Measurements from ENCODE around the gene SLU7.

Gene SLU7

GRCh38 chr5:160418561-160419457 lies at the start of gene SLU7:
Gene SLU7 (minus strand): TSS chr5:160419081. CDS start chr5:160415294, 3,787 bp downstream.
- DNase-seq = peak; percentile 67

DNA sequence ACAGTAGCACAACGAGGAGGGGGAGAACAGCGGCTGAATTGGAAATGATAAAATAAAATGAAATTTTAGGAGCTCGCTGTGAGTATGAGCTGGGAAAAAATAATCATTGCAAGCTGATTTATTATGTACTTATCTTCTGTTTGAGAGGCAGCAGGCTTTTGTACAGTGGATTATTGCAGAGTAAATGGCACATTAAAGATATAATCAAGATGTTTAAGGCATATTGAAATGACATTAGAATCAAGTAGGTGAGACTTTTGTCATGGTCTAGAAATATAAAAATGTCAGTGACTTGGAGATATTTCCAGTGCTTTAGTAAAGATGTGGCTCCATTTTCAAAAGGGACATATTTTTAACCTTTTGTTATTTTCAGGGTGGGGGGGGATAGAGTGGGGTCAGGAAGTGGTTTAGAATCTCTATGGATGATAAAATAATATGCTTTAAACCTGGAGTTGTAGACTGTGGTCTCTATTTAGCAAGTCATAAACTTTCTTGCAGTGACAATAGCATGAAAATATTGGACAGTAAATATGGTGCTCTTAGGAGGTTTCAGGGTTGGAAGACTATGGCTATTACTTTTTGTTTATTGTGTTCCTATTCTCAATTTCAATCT lies 49.6 kb upstream of the SLU7 start:
- DNase-seq = no peak

GRCh38 chr5:160467555-160468362 lies 48.9 kb upstream of the SLU7 start:
- no peak for DNase-seq

DNA sequence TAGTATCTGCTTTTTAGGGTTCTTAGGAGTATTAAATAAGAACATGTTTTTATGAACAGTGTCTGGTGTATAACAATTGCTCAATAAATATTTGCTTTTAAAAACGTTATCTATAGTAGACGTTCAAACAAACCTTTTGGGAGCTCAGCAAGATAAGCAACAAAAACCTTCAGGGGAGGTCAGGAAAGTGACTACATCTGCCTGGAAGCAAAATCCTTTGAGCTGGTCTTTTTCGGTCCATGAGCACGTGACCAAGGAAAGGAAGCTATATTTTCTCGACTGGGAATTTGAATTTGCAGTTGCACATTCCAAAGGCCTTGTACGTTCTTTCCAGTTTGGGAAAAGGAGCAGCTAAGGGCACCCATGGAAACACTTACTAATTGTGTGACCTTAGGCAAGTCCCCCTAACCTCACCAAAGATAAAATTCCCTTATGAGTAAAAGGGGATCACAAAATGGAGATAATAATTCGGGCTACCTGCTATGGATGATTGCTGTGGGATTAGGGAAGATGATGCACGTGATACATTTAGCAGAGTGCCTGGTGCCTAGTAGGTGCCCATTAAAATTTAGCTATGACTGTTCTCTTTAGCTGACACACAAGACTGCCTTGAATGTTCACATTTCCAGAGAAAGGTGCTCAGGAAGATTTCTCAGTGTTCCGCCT lies 48.1 kb upstream of the SLU7 start:
- DNase-seq = no peak

GRCh38 chr5:160466116-160466515 lies 47.2 kb upstream of the SLU7 start:
- no peak for DNase-seq

GRCh38 chr5:160464466-160464797 lies 45.6 kb upstream of the SLU7 start:
- DNase-seq = no peak

- no peak for DNase-seq
These were observed 45.0 kb upstream of the SLU7 start for GRCh38 chr5:160463740-160464465.

GRCh38 chr5:160463227-160463626 lies 44.3 kb upstream of the SLU7 start:
- DNase-seq = no peak

GRCh38 chr5:160462167-160462566 lies 43.3 kb upstream of the SLU7 start:
- DNase-seq = no peak

GRCh38 chr5:160461378-160461777 lies 42.5 kb upstream of the SLU7 start:
- DNase-seq = no peak

- DNase-seq = no peak
These were observed 41.6 kb upstream of the SLU7 start for GRCh38 chr5:160460377-160461049.

DNA sequence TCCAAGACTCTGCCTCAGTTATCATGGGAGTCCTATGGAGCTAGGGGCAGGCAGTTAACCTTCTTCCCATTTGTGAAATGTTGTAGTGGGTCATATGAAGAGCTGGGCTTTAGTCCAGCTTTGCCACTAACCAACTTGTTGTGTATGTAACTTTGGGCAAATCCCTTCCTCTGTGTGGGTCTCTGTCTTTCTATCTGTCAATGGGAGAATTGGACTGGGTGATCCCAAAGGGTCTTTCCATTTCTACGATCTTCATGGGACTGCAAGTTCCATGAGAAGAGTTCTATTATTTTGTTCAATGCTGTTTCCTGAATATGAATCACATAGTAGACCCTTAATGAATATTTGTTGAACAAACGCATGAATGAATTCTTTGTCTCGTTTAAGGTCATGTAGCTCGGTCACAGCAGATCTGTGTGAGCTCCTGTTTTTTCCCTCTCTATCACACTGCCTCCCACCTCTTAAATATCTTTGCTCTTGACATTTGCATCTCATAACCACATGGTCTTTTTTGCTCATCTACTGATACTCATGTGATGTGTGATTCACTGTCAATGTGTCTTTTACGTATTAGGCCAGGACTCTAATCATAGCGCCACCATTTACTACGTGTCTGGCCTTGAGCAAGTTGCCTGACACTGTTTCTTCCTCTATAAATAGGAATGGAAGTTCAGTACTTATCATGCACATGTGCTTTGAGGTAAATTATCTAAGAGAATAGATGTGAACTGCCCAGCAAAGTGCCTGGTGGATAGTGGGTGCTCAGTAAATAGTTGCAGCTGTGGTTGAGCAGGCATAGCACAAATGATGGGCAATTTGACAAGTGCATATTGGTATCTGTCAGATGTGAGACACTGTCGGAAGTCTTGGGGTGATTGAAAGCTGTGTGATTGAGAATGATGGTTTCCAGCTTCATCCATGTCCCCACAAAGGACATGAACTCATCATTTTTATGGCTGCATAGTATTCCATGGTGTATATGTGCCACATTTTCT lies 40.2 kb upstream of the SLU7 start:
- no peak for DNase-seq

DNA sequence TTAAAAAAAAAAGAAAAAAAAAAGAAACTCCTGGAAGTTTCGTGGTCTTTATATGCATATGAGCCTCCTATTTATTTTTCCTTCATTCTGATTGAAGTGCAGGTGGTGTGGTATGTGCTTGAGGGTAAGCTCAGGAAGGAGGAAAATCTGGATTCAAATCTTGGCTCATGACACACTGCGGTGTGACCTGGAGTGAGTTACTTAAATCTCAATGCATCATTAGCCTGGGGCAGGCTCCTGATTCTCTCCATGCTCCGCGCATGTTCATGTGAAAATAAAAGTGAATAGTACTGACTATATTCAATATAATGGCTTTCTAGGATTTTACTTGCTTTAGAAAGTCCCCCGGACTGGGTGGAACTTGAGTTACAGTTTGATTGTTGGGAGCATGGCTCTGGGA lies 38.4 kb upstream of the SLU7 start:
- no peak for DNase-seq

GRCh38 chr5:160456480-160457177 lies 37.7 kb upstream of the SLU7 start:
- no peak for DNase-seq

DNA sequence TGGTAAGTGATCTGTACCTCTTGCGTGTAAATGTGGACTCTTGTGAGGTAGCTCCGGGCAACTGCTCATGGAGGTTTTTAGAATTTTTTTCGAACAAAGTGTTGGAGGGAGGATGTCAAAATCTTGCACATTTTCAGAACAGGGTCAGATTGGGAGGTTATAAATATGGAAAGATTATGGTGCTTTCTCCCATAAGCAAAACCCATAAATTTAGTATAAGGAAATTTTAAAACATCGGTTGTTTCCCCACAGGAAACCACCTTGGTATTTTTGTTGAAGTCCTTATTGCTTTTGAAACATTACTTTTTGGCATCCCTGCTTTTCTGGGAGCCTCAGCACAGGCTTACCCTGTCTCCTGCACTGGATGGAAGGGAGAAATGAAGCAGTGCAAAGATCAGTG lies 36.7 kb upstream of the SLU7 start:
- DNase-seq = no peak

DNA sequence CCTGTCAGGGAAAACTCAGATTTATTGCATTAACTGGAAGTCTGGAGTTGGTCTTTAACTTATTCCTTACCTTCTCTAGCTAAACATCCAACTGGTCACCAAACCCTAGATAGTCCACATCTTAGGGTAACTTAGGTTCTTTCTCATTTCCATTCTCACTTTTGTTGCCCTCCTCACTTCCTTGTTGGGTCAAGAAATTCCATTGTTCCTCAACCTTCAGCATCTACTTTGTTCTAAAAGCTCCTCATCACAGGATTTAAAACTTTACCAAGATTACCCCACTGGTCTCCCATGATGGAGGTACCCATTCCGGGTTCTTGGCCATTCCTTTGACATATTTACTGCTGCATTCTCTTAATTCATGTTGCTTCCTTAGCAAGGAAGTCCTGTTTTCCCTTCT lies 34.9 kb upstream of the SLU7 start:
- DNase-seq = no peak

- no peak for DNase-seq
These were observed 33.9 kb upstream of the SLU7 start for GRCh38 chr5:160452795-160453194.

GRCh38 chr5:160452036-160452435 lies 33.2 kb upstream of the SLU7 start:
- no peak for DNase-seq

- DNase-seq = no peak
These were observed 32.4 kb upstream of the SLU7 start for GRCh38 chr5:160451281-160451680.
